Measurements from ENCODE around the gene STK17A. TPM values are rescaled to one million over a fixed set of nuclear protein-coding genes. Genes with fewer than 3 reads are reported as not detected.

STK17A gene
- total and polyA plus RNA-seq, 2 of the 8 experiments (the other 6 are each of a cell fraction or from before 2014, with no cell fraction given): 2.2 to 12.2 TPM

DNA sequence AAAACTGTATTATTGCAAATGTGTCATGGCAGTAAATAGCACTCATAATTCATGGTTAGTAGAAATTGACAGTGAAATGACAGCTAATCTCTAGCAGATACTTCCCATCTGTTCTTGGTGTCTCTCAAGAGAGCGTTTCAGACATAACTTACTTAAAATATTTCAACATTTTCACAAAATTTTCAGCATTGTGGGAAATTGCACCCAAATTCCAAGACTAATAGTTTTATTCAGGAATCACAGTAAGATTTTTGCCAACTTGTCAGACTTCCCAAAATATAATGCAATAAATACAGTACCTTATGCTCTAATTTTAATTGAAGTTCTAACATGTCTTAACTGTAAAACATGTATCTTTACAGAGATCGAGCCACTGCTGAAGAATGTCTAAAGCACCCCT is 41.2 kb downstream of the STK17A start:
- Histone ChIP-seq H3K9me3 (ENCODE audit: insufficient read depth in 2 of 2, low read depth in 1 of 2, low read length in 1 of 2) (no peaks in the 10 kb centered on the region), H3K79me1 (ENCODE audit: low read depth, low read length) (no peaks in the 10 kb centered on the region), H2BK20ac (ENCODE audit: low read length) (no peak overlapping the region), H3K4me3 (ENCODE audit: extremely low read depth in 1 of 4, insufficient read depth in 2 of 4, low read depth in 3 of 4, low read length in 4 of 4) (no peak overlapping the region), H2AK5ac (ENCODE audit: low read depth, low read length) (no peak overlapping the region), H3K36me3 (ENCODE audit: control insufficient read depth in 2 of 4, insufficient read depth in 4 of 4, low read length in 3 of 4) (peaks cover 0 to 17% (median 2%) of the 10 kb centered on the region in 4 experiments; a peak in 2 of 8 replicates), H2AFZ (ENCODE audit: low read length) (no peak overlapping the region), H3K27ac (ENCODE audit: low read depth, low read length) (no peak overlapping the region), H3K27me3 (replicated peaks in 1 of 4; ENCODE audit: control insufficient read depth in 3 of 4, extremely low read depth in 1 of 4, insufficient read depth in 3 of 4, low read length in 3 of 4) (no peaks in the 10 kb centered on the region), H4K91ac (replicated peaks; ENCODE audit: insufficient read length, low read length) (no peak overlapping the region), H3K4me2 (ENCODE audit: insufficient read depth in 1 of 2, low read depth in 2 of 2, low read length in 2 of 2) (no peak overlapping the region), H2BK15ac (ENCODE audit: low read length) (no peak overlapping the region), H3K9ac (replicated peaks in 1 of 4; ENCODE audit: extremely low read depth in 1 of 4, low read depth in 3 of 4, low read length in 3 of 4) (no peak overlapping the region), H3K23me2 (ENCODE audit: low read depth, low read length) (no peaks in the 10 kb centered on the region), H2BK5ac (ENCODE audit: low read depth, low read length) (no peak overlapping the region), H2BK120ac (replicated peaks; ENCODE audit: low read depth, low read length) (no peak overlapping the region), H3K14ac (ENCODE audit: insufficient read length) (no peak overlapping the region), H4K20me1 (replicated peaks in 1 of 2; ENCODE audit: control insufficient read depth in 1 of 2, insufficient read depth in 2 of 2, low read length in 2 of 2) (peaks cover 1 to 2% of the 10 kb centered on the region in 2 experiments), H3K4me1 (replicated peaks in 1 of 4; ENCODE audit: control insufficient read depth in 3 of 4, insufficient read depth in 4 of 4, low read length in 3 of 4) (peaks cover 0 to 2% (median 0%) of the 10 kb centered on the region in 4 experiments; a peak in 1 of 7 replicates), H3K23ac (ENCODE audit: insufficient read length) (no peak overlapping the region), H2BK12ac (ENCODE audit: low read depth, low read length) (no peak overlapping the region), H4K5ac (ENCODE audit: insufficient read length, low read depth, low read length) (no peak overlapping the region), H3K79me2 (ENCODE audit: control insufficient read depth in 1 of 2, insufficient read depth in 2 of 2, low read length in 2 of 2) (no peaks in the 10 kb centered on the region), H3K56ac (replicated peaks; ENCODE audit: insufficient read length, low read depth, low read length) (no peak overlapping the region), H3K18ac (ENCODE audit: extremely low read depth, low read length) (no peak overlapping the region), H4K8ac (ENCODE audit: extremely low read depth, insufficient read depth, low read length) (no peak overlapping the region), H3K4ac (replicated peaks; ENCODE audit: insufficient read length, low read depth, low read length) (no peak overlapping the region)
- FAIRE-seq: no peak
- CTCF ChIA-PET (ENCODE audit: partially characterized antibody): no interaction called here
- POLR2A ChIA-PET (ENCODE audit: partially characterized antibody): no interaction called here
- DNase-seq (ENCODE audit: low read depth in 1 of 2, low spot score in 2 of 2): no peak
- WGBS, 2 experiments (ENCODE audit: extremely low coverage in 1 of 2, insufficient coverage in 1 of 2, insufficient read length in 1 of 2, insufficient replicate concordance in 2 of 2, low coverage in 1 of 2, low lambda C conversion rate in 2 of 2, missing lambda C conversion rate in 1 of 2): 93% methylated on average over 2 of the region's 2 CpGs; no CpG with 5 or more reads in 1 of the 2 experiments
- no peak for TF ChIP-seq ZNF274 (IDR thresholded peaks at IDR 0.05; ENCODE audit: borderline replicate concordance, extremely low read depth, low read length)
- TF ChIP-seq RAD21 (IDR thresholded peaks at IDR 0.05 in 1 of 2, conservative IDR thresholded peaks at IDR 0.05 in 1 of 2; ENCODE audit: low read depth in 2 of 2, low read length in 2 of 2): no peak
- TF ChIP-seq EP300 (IDR thresholded peaks at IDR 0.05; ENCODE audit: borderline replicate concordance in 1 of 2, low read depth in 2 of 2, low read length in 2 of 2): no peak
- TF ChIP-seq CBX5 (IDR thresholded peaks at IDR 0.05; ENCODE audit: low read depth, low read length): no peak
- no peak for TF ChIP-seq KDM1A (IDR thresholded peaks at IDR 0.05; ENCODE audit: borderline replicate concordance, low read length)
